ENCODE measurements around the gene PARVG.

GRCh38 chr22:44153710-44154109 lies 27.0 kb upstream of the PARVG start:
- no peak for TF ChIP-seq CTCF (IDR thresholded peaks at IDR 0.05; ENCODE audit: low read length)
- TF ChIP-seq EZH2 (optimal IDR thresholded peaks at IDR 0.05; ENCODE audit: low read depth, low read length) = no peak
